ENCODE data around the gene STK32B. TPM values are rescaled to one million over a fixed set of nuclear protein-coding genes. Genes with fewer than 3 reads are reported as not detected.

STK32B gene
- total RNA-seq, 2 experiments from 2014 or later, result not detected

- Mint-ChIP-seq H3K4me1 (no peaks in the 10 kb centered on the region), H3K27ac (no peak overlapping the region), H3K27me3 (peaks cover 4% of the 10 kb centered on the region), H3K9me3 (no peaks in the 10 kb centered on the region), H3K4me3 (no peak overlapping the region), H3K36me3 (no peaks in the 10 kb centered on the region)
- no peak for DNase-seq
Measured at GRCh38 chr4:5137927-5138326, 86.6 kb downstream of the STK32B start.

GRCh38 chr4:5138389-5138788, 87.1 kb downstream of the STK32B start:
- Mint-ChIP-seq H3K4me1 (no peaks in the 10 kb centered on the region), H3K27ac (no peak overlapping the region), H3K36me3 (no peaks in the 10 kb centered on the region), H3K9me3 (no peaks in the 10 kb centered on the region), H3K27me3 (peaks cover 4% of the 10 kb centered on the region), H3K4me3 (no peak overlapping the region)
- no peak for DNase-seq

- DNase-seq, result no peak
- Mint-ChIP-seq H3K36me3 (no peaks in the 10 kb centered on the region), H3K27ac (no peak overlapping the region), H3K9me3 (no peaks in the 10 kb centered on the region), H3K4me1 (no peaks in the 10 kb centered on the region), H3K27me3 (no peaks in the 10 kb centered on the region), H3K4me3 (no peak overlapping the region)
Measured at GRCh38 chr4:5139141-5139540, 87.9 kb downstream of the STK32B start.

GRCh38 chr4:5141802-5142201, 90.5 kb downstream of the STK32B start:
- no peaks in the 10 kb centered on the region for H3K9me3 Mint-ChIP-seq
- no peaks in the 10 kb centered on the region for H3K27me3 Mint-ChIP-seq
- DNase-seq, result no peak
- no peak overlapping the region for H3K4me3 Mint-ChIP-seq
- H3K4me1 Mint-ChIP-seq, result no peaks in the 10 kb centered on the region
- no peak overlapping the region for H3K27ac Mint-ChIP-seq
- no peaks in the 10 kb centered on the region for H3K36me3 Mint-ChIP-seq

GRCh38 chr4:5142726-5143125, 91.4 kb downstream of the STK32B start:
- DNase-seq, result no peak
- Mint-ChIP-seq H3K27ac (no peak overlapping the region), H3K36me3 (no peaks in the 10 kb centered on the region), H3K4me1 (no peaks in the 10 kb centered on the region), H3K9me3 (no peaks in the 10 kb centered on the region), H3K27me3 (no peaks in the 10 kb centered on the region), H3K4me3 (no peak overlapping the region)

GRCh38 chr4:5143306-5143861, 92.1 kb downstream of the STK32B start:
- Mint-ChIP-seq H3K27me3 (no peaks in the 10 kb centered on the region), H3K36me3 (no peaks in the 10 kb centered on the region), H3K4me3 (no peak overlapping the region), H3K27ac (no peak overlapping the region), H3K9me3 (no peaks in the 10 kb centered on the region), H3K4me1 (no peaks in the 10 kb centered on the region)
- no peak for DNase-seq

- Mint-ChIP-seq H3K36me3 (no peaks in the 10 kb centered on the region), H3K9me3 (no peaks in the 10 kb centered on the region), H3K27ac (no peak overlapping the region), H3K4me1 (no peaks in the 10 kb centered on the region), H3K4me3 (no peak overlapping the region), H3K27me3 (peaks cover 5% of the 10 kb centered on the region)
- DNase-seq, result no peak
Measured at GRCh38 chr4:5143940-5144339, 92.7 kb downstream of the STK32B start.

GRCh38 chr4:5144384-5144783, 93.1 kb downstream of the STK32B start:
- Mint-ChIP-seq H3K4me3 (no peak overlapping the region), H3K9me3 (no peaks in the 10 kb centered on the region), H3K36me3 (no peaks in the 10 kb centered on the region), H3K27ac (no peak overlapping the region), H3K4me1 (no peaks in the 10 kb centered on the region), H3K27me3 (peaks cover 7% of the 10 kb centered on the region)
- DNase-seq, result no peak

GRCh38 chr4:5146248-5146647, 95.0 kb downstream of the STK32B start:
- Mint-ChIP-seq H3K4me3 (no peak overlapping the region), H3K36me3 (no peaks in the 10 kb centered on the region), H3K4me1 (no peaks in the 10 kb centered on the region)

GRCh38 chr4:5152521-5152920, 101.2 kb downstream of the STK32B start:
- H3K9me3 Mint-ChIP-seq, result peaks cover 2% of the 10 kb centered on the region
- H3K27ac Mint-ChIP-seq, result no peak overlapping the region
- no peak overlapping the region for H3K4me3 Mint-ChIP-seq
- DNase-seq, result no peak
- no peaks in the 10 kb centered on the region for H3K36me3 Mint-ChIP-seq
- H3K4me1 Mint-ChIP-seq, result no peaks in the 10 kb centered on the region
- H3K27me3 Mint-ChIP-seq, result peaks cover 7% of the 10 kb centered on the region

More at GRCh38 chr4:5146248-5146647, 95.0 kb downstream of the STK32B start:
- H3K9me3 Mint-ChIP-seq, result no peaks in the 10 kb centered on the region
- H3K27ac Mint-ChIP-seq, result no peak overlapping the region
- DNase-seq, result no peak
- peaks cover 7% of the 10 kb centered on the region for H3K27me3 Mint-ChIP-seq

- H3K4me1 Mint-ChIP-seq, result no peaks in the 10 kb centered on the region
- H3K27me3 Mint-ChIP-seq, result no peaks in the 10 kb centered on the region
- H3K9me3 Mint-ChIP-seq, result peaks cover 2% of the 10 kb centered on the region
- H3K36me3 Mint-ChIP-seq, result no peaks in the 10 kb centered on the region
- no peak for DNase-seq
- no peak overlapping the region for H3K4me3 Mint-ChIP-seq
- no peak overlapping the region for H3K27ac Mint-ChIP-seq
Measured at GRCh38 chr4:5156682-5157081, 105.4 kb downstream of the STK32B start.

- Mint-ChIP-seq H3K36me3 (no peaks in the 10 kb centered on the region), H3K4me3 (no peak overlapping the region), H3K9me3 (peaks cover 2% of the 10 kb centered on the region), H3K4me1 (no peaks in the 10 kb centered on the region), H3K27me3 (no peaks in the 10 kb centered on the region), H3K27ac (no peak overlapping the region)
- no peak for DNase-seq
Measured at GRCh38 chr4:5157791-5158770, 106.8 kb downstream of the STK32B start.

- no peak overlapping the region for H3K4me3 Mint-ChIP-seq
- DNase-seq, result no peak
- H3K4me1 Mint-ChIP-seq, result no peaks in the 10 kb centered on the region
- no peaks in the 10 kb centered on the region for H3K27me3 Mint-ChIP-seq
- H3K36me3 Mint-ChIP-seq, result no peaks in the 10 kb centered on the region
- H3K9me3 Mint-ChIP-seq, result peaks cover 2% of the 10 kb centered on the region
- no peak overlapping the region for H3K27ac Mint-ChIP-seq
Measured at GRCh38 chr4:5158825-5159224, 107.5 kb downstream of the STK32B start.

GRCh38 chr4:5160668-5161067, 109.4 kb downstream of the STK32B start:
- Mint-ChIP-seq H3K36me3 (no peaks in the 10 kb centered on the region), H3K9me3 (peaks cover under 1% of the 10 kb centered on the region), H3K27ac (no peak overlapping the region), H3K4me3 (no peak overlapping the region), H3K27me3 (no peaks in the 10 kb centered on the region), H3K4me1 (no peaks in the 10 kb centered on the region)
- no peak for DNase-seq

GRCh38 chr4:5162909-5163508, 111.7 kb downstream of the STK32B start:
- Mint-ChIP-seq H3K27ac (no peak overlapping the region), H3K27me3 (no peaks in the 10 kb centered on the region), H3K4me1 (no peaks in the 10 kb centered on the region), H3K4me3 (no peak overlapping the region), H3K36me3 (no peaks in the 10 kb centered on the region), H3K9me3 (no peaks in the 10 kb centered on the region)
- no peak for DNase-seq

Measured in activated naive CD8-positive, alpha-beta T cell treated with anti-CD3 and anti-CD28 coated beads for 36 hours (primary cell).